Stimulated activated CD8-positive, alpha-beta memory T cell treated with anti-CD3 and anti-CD28 coated beads, Interleukin-15, amount 100 ng/mL, for 48 hours (primary cell): ENCODE results near the gene NFATC1.

Source experiments
- DNase-seq, 2 donors: peaks; one replicate each; pipeline ENCODE4 v3.0.0-alpha.2; 2020; ENCODE audit warnings: low read depth in 2 of 2

The NFATC1 gene

GRCh38 chr18:79423211-79424007, 27.7 kb downstream of the NFATC1 start:
- no peak for DNase-seq

- DNase-seq: no peak
These were observed 28.4 kb downstream of the NFATC1 start for GRCh38 chr18:79424008-79424565.

- DNase-seq: no peak
These were observed 29.3 kb downstream of the NFATC1 start for GRCh38 chr18:79424880-79425568.

GRCh38 chr18:79425569-79425886, 29.8 kb downstream of the NFATC1 start:
- no peak for DNase-seq

- DNase-seq: no peak
These were observed 30.9 kb downstream of the NFATC1 start for GRCh38 chr18:79426376-79427300.

GRCh38 chr18:79427368-79428225, 31.9 kb downstream of the NFATC1 start:
- DNase-seq: no peak

GRCh38 chr18:79428287-79428686, 32.6 kb downstream of the NFATC1 start:
- DNase-seq: no peak

- DNase-seq: no peak
These were observed 33.7 kb downstream of the NFATC1 start for GRCh38 chr18:79429381-79429780.

- DNase-seq: no peak
These were observed 34.1 kb downstream of the NFATC1 start for GRCh38 chr18:79429785-79430281.

GRCh38 chr18:79432376-79433120, 36.8 kb downstream of the NFATC1 start:
- DNase-seq: no peak

- no peak for DNase-seq
These were observed 37.7 kb downstream of the NFATC1 start for GRCh38 chr18:79433431-79433830.

GRCh38 chr18:79434607-79435401, 39.1 kb downstream of the NFATC1 start:
- no peak for DNase-seq

GRCh38 chr18:79436556-79437275, 41.0 kb downstream of the NFATC1 start:
- no peak for DNase-seq

- no peak for DNase-seq
These were observed 42.6 kb downstream of the NFATC1 start for GRCh38 chr18:79438089-79438897.

GRCh38 chr18:79438898-79439627, 43.3 kb downstream of the NFATC1 start:
- DNase-seq: no peak

GRCh38 chr18:79439628-79440023, 43.9 kb downstream of the NFATC1 start:
- DNase-seq: no peak
